ENCODE measurements around the gene MYL3. TPM values are rescaled to one million over a fixed set of nuclear protein-coding genes. Genes with fewer than 3 reads are reported as not detected.
A peak's percentile ranks its signal among the peaks of the same experiment; 100 is the strongest.
"Not testable (repeated sequence)": the region's sequence is repeated elsewhere in the genome, so short reads cannot be mapped to it uniquely, and the experiment has no call there.

Gene MYL3
- total RNA-seq, 1 donor from 2014 or later = 9,164 TPM

GRCh38 chr3:46844397-46844796, 18.8 kb downstream of the MYL3 start:
- intact Hi-C loops (cut with micrococcal nuclease) = no loop called here
- ATAC-seq (no peak), DNase-seq (no peak)

- ATAC-seq (no peak), DNase-seq (no peak)
- intact Hi-C loops (cut with micrococcal nuclease) = no loop called here
Observed at GRCh38 chr3:46843508-46843907, 19.7 kb downstream of the MYL3 start.

GRCh38 chr3:46840491-46840890, 22.8 kb downstream of the MYL3 start:
- ATAC-seq = no peak
- intact Hi-C loops (cut with micrococcal nuclease) = no loop called here

GRCh38 chr3:46838301-46838700, 24.9 kb downstream of the MYL3 start:
- no peak for ATAC-seq
- DNase-seq = no peak
- intact Hi-C loops (cut with micrococcal nuclease) = no loop called here

More at GRCh38 chr3:46840491-46840890, 22.8 kb downstream of the MYL3 start:
- no peak for DNase-seq

- intact Hi-C loops (cut with micrococcal nuclease) = no loop called here
- no peak for DNase-seq
- ATAC-seq = no peak
Observed at GRCh38 chr3:46835491-46835890, 27.8 kb downstream of the MYL3 start.

- ATAC-seq (no peak), DNase-seq (no peak)
- intact Hi-C loops (cut with micrococcal nuclease) = no loop called here
Observed at GRCh38 chr3:46835054-46835453, 28.2 kb downstream of the MYL3 start.

- peak; percentile 33 for ATAC-seq
- DNase-seq = no peak
- intact Hi-C loops (cut with micrococcal nuclease) = no loop called here
Observed at GRCh38 chr3:46833346-46834300, 29.6 kb downstream of the MYL3 start.

GRCh38 chr3:46831841-46832240, 31.4 kb downstream of the MYL3 start:
- no peak for ATAC-seq
- intact Hi-C loops (cut with micrococcal nuclease) = no loop called here

GRCh38 chr3:46831316-46831715, 31.9 kb downstream of the MYL3 start:
- no peak for ATAC-seq
- intact Hi-C loops (cut with micrococcal nuclease) = no loop called here
- no peak for DNase-seq

More at GRCh38 chr3:46831841-46832240, 31.4 kb downstream of the MYL3 start:
- no peak for DNase-seq

GRCh38 chr3:46830801-46831200, 32.4 kb downstream of the MYL3 start:
- DNase-seq = no peak
- ATAC-seq = no peak
- intact Hi-C loops (cut with micrococcal nuclease) = no loop called here

- DNase-seq (no peak), ATAC-seq (no peak)
- intact Hi-C loops (cut with micrococcal nuclease) = no loop called here
Observed at GRCh38 chr3:46829699-46830208, 33.5 kb downstream of the MYL3 start.

GRCh38 chr3:46825450-46825849, 37.8 kb downstream of the MYL3 start:
- intact Hi-C loops (cut with micrococcal nuclease) = no loop called here
- DNase-seq (no peak), ATAC-seq (no peak)

GRCh38 chr3:46824211-46824970, 38.9 kb downstream of the MYL3 start:
- intact Hi-C loops (cut with micrococcal nuclease) = no loop called here

GRCh38 chr3:46823314-46823713, 39.9 kb downstream of the MYL3 start:
- intact Hi-C loops (cut with micrococcal nuclease); DNase-seq: not testable (repeated sequence)
- peak; percentile 15 for ATAC-seq

More at GRCh38 chr3:46824211-46824970, 38.9 kb downstream of the MYL3 start:
- ATAC-seq (no peak), DNase-seq (no peak)

GRCh38 chr3:46821553-46821952, 41.7 kb downstream of the MYL3 start:
- ATAC-seq (no peak), DNase-seq (no peak)
- intact Hi-C loops (cut with micrococcal nuclease) = no loop called here

- intact Hi-C loops (cut with micrococcal nuclease) = no loop called here
- DNase-seq (no peak), ATAC-seq (no peak)
Observed at GRCh38 chr3:46820852-46821251, 42.4 kb downstream of the MYL3 start.

GRCh38 chr3:46812237-46812791, 50.9 kb downstream of the MYL3 start:
- ATAC-seq = peak; percentile 74
- intact Hi-C loops (cut with micrococcal nuclease) = no loop called here
- DNase-seq = peak; percentile 85

GRCh38 chr3:46811615-46812236, 51.5 kb downstream of the MYL3 start:
- DNase-seq (no peak), ATAC-seq (peak; percentile 43)
- intact Hi-C loops (cut with micrococcal nuclease) = no loop called here

- DNase-seq; intact Hi-C loops (cut with micrococcal nuclease): not testable (repeated sequence)
- ATAC-seq = peak; percentile 4
Observed at GRCh38 chr3:46808766-46809165, 54.5 kb downstream of the MYL3 start.
